Hepatocyte (in vitro differentiated cells): ENCODE results near the gene ST6GALNAC2. TPM values are rescaled to one million over a fixed set of nuclear protein-coding genes. Genes with fewer than 3 reads are reported as not detected.

Experiments used
- DNase-seq: peaks from one replicate; pipeline ENCODE4 v3.0.0-alpha.2; 2016; ENCODE audit warnings: low spot score
- H2AFZ ChIP-seq: fragments of 200-600 bp; sonication (generic); 2 replicates; pipeline ENCODE4 v1.6.0; 2016; ENCODE audit warnings: antibody characterized with exemption, mild to moderate bottlenecking
- H3K27ac ChIP-seq: fragments of 200-600 bp; sonication (generic); 2 replicates; pipeline ENCODE4 v1.5.1; 2016; ENCODE audit warnings: mild to moderate bottlenecking
- H3K27me3 ChIP-seq: fragments of 200-600 bp; sonication (generic); 2 replicates; pipeline ENCODE4 v1.6.1; 2016
- H3K36me3 ChIP-seq: fragments of 200-600 bp; sonication (generic); replicated peaks from 2 replicates; pipeline ENCODE4 v1.5.1; 2016; ENCODE audit warnings: low read depth; ENCODE audit not compliant: insufficient read depth
- H3K4me1 ChIP-seq: fragments of 200-600 bp; sonication (generic); 2 replicates; pipeline ENCODE4 v1.5.1; 2016; ENCODE audit warnings: mild to moderate bottlenecking, moderate library complexity; ENCODE audit not compliant: insufficient read depth
- H3K4me2 ChIP-seq: fragments of 200-600 bp; sonication (generic); 2 replicates; pipeline ENCODE4 v1.6.0; 2016
- H3K4me3 ChIP-seq: fragments of 200-600 bp; sonication (generic); 2 replicates; pipeline ENCODE4 v1.5.1; 2016; ENCODE audit warnings: mild to moderate bottlenecking
- H3K79me2 ChIP-seq: fragments of 200-600 bp; sonication (generic); 2 replicates; pipeline ENCODE4 v1.6.0; 2017; ENCODE audit warnings: mild to moderate bottlenecking
- H3K9me2 ChIP-seq: fragments of 200-600 bp; sonication (generic); replicated peaks from 2 replicates; pipeline ENCODE4 v1.6.0; 2017; ENCODE audit warnings: mild to moderate bottlenecking; ENCODE audit not compliant: insufficient read depth
- H3K9me3 ChIP-seq: fragments of 200-600 bp; sonication (generic); 2 replicates; pipeline ENCODE4 v1.5.1; 2016; ENCODE audit warnings: low read depth, mild to moderate bottlenecking
- H4K20me1 ChIP-seq: fragments of 200-600 bp; sonication (generic); 2 replicates; pipeline ENCODE4 v1.6.0; 2016; ENCODE audit warnings: mild to moderate bottlenecking; ENCODE audit not compliant: insufficient read depth, poor library complexity, severe bottlenecking
- CTCF ChIP-seq: fragments of 200-600 bp; sonication (generic); IDR thresholded peaks from 2 replicates; pipeline ENCODE4 v1.5.1; 2016; ENCODE audit warnings: antibody characterized with exemption, mild to moderate bottlenecking; ENCODE audit not compliant: poor library complexity
- EZH2 ChIP-seq: fragments of 200-600 bp; sonication (generic); IDR thresholded peaks from 2 replicates; pipeline ENCODE4 v1.6.1; 2016; ENCODE audit warnings: antibody characterized with exemption, mild to moderate bottlenecking, borderline replicate concordance
- EZH2phosphoT487 ChIP-seq: fragments of 200-600 bp; sonication (generic); IDR thresholded peaks from one replicate; pipeline ENCODE4 v1.6.1; 2018; ENCODE audit warnings: antibody characterized with exemption, mild to moderate bottlenecking, low read depth, moderate library complexity; ENCODE audit not compliant: unreplicated experiment, severe bottlenecking
- WGBS: methylation state at CpG from one replicate; pipeline ENCODE4 v1.1.6; 2016; ENCODE audit warnings: low lambda C conversion rate; ENCODE audit errors: missing lambda C conversion rate; 5-methylcytosine and 5-hydroxymethylcytosine counted together
- polyA plus RNA-seq: library from polyadenylated mRNA; unstranded; fragments of >200 nt; fragmentation: Nextera tagmentation; extraction: Ambion mirVana; gene quantifications from 2 replicates; pipeline ENCODE4 v1.2.1, GENCODE V29; 2016
- total RNA-seq: library from RNA; depleted of rRNA; stranded (reverse); fragments of >200 nt; gene quantifications from 2 replicates; pipeline ENCODE4 v1.2.3, GENCODE V29; 2014

The ST6GALNAC2 gene
- total and polyA plus RNA-seq, 2 experiments from 2014 or later = 1.4 to 1.8 TPM

- 82% methylated on average over 2 of the region's 2 CpGs for WGBS
- Histone ChIP-seq H3K4me1 (peaks cover 55% of the 10 kb centered on the region), H3K27me3 (no peaks in the 10 kb centered on the region), H3K79me2 (no peaks in the 10 kb centered on the region), H2AFZ (no peak overlapping the region), H3K9me2 (no peaks in the 10 kb centered on the region), H3K27ac (peak overlapping the region; percentile 51), H3K9me3 (no peaks in the 10 kb centered on the region), H3K4me2 (no peak overlapping the region), H3K36me3 (no peaks in the 10 kb centered on the region), H3K4me3 (no peak overlapping the region), H4K20me1 (no peaks in the 10 kb centered on the region)
- TF ChIP-seq EZH2phosphoT487 (no peak), CTCF (no peak), EZH2 (no peak)
- DNase-seq = no peak
Measured at GRCh38 chr17:76547642-76548202, 37.9 kb downstream of the ST6GALNAC2 start.

- Histone ChIP-seq H3K4me1 (peaks cover 55% of the 10 kb centered on the region), H3K36me3 (no peaks in the 10 kb centered on the region), H3K27me3 (no peaks in the 10 kb centered on the region), H3K4me2 (peak overlapping the region; percentile 40), H3K79me2 (no peaks in the 10 kb centered on the region), H3K27ac (no peak overlapping the region), H2AFZ (no peak overlapping the region), H3K4me3 (no peak overlapping the region), H3K9me3 (no peaks in the 10 kb centered on the region), H4K20me1 (no peaks in the 10 kb centered on the region), H3K9me2 (no peaks in the 10 kb centered on the region)
- TF ChIP-seq EZH2 (no peak), CTCF (peak; percentile 67)
- peak; percentile 82 for DNase-seq
- 64% methylated on average over 3 of the region's 3 CpGs for WGBS
Measured at GRCh38 chr17:76547183-76547641, 38.4 kb downstream of the ST6GALNAC2 start.

DNA sequence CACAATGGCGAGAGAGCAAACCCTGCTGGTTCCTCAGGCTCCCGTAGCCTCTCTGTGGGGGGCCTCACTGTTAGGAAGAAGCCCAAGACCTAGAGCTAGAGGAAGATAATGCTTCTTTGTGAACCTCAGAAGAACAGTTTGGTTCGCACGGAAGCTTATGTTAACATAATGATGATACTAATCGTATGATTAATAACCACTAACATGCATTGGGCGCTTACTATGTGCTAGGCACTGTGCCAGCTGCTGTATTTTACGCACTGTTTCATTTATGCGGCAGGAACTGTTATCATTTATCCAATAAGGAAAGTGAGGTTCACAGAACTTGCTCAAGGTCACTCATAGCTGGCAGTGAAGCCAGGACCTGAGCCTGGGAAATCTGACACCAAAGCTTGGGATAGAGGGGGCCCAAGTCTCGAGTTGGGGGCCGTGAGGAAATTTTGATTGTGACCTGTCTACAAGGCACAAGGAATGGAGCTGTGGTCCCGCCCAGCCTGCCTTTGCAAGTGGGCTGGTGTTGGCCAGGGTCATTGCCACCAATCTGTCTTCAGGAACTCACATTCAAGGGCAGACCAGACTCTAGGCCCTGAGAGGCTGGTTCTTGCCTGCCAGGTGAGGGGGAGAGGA lies 39.0 kb downstream of the ST6GALNAC2 start:
- Histone ChIP-seq H3K4me1 (peaks cover 55% of the 10 kb centered on the region), H3K27ac (no peak overlapping the region), H3K36me3 (no peaks in the 10 kb centered on the region), H3K9me2 (no peaks in the 10 kb centered on the region), H3K4me2 (peak overlapping the region; percentile 40), H4K20me1 (no peaks in the 10 kb centered on the region), H3K79me2 (no peaks in the 10 kb centered on the region), H3K27me3 (no peaks in the 10 kb centered on the region), H2AFZ (no peak overlapping the region), H3K9me3 (no peaks in the 10 kb centered on the region), H3K4me3 (no peak overlapping the region)
- TF ChIP-seq EZH2 (no peak), EZH2phosphoT487 (no peak), CTCF (no peak)
- WGBS = 63% methylated on average over 11 of the region's 11 CpGs
- DNase-seq = no peak
